ENCODE results near the gene DFFB.

DFFB gene

DNA sequence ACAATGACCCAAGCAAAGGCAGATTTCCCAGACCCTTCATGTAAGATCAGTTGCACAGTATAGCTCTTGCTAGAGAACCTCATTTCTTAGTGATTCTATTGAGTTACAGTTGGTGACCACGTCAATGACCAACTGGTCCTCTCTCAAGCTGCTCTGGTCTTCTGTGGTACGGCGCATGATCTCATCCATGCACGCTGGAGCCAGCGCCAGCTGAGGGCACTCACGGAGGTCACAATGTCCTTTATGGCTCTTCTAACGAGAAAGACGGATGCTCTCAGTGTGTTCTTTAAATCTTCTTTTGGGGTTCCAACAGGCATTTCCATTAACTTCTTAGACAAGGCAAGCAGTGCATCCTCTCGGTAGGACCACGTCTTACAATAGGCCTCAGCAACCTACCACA, 22.6 kb upstream of the DFFB start:
- H3K27ac ChIP-seq, result no peak overlapping the region
- TF ChIP-seq, protein P1, sequence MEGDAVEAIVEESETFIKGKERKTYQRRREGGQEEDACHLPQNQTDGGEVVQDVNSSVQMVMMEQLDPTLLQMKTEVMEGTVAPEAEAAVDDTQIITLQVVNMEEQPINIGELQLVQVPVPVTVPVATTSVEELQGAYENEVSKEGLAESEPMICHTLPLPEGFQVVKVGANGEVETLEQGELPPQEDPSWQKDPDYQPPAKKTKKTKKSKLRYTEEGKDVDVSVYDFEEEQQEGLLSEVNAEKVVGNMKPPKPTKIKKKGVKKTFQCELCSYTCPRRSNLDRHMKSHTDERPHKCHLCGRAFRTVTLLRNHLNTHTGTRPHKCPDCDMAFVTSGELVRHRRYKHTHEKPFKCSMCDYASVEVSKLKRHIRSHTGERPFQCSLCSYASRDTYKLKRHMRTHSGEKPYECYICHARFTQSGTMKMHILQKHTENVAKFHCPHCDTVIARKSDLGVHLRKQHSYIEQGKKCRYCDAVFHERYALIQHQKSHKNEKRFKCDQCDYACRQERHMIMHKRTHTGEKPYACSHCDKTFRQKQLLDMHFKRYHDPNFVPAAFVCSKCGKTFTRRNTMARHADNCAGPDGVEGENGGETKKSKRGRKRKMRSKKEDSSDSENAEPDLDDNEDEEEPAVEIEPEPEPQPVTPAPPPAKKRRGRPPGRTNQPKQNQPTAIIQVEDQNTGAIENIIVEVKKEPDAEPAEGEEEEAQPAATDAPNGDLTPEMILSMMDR (conservative IDR thresholded peaks at IDR 0.05), result no peak

DNA sequence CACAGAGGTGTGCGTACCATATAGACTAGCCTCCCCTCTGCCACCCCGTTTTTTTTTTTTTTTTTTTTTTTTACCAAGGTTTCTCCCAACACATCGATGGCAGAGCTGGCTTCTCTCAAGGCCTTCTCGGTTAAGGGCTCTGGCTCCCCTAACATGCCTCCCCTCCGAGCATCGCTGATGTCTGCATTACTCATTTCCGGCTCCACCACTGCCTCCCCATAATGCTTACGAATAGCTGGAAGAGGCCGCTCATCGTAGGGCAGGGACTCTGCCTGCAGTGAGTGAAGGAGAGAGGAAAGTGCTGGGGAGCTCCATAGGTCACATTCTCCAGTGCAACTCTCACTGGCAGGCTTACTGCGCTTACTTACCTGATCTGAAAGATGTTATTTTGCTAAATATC, 20.9 kb upstream of the DFFB start:
- no peak overlapping the region for H3K27ac ChIP-seq
- TF ChIP-seq, protein P1 (conservative IDR thresholded peaks at IDR 0.05), result no peak

DNA sequence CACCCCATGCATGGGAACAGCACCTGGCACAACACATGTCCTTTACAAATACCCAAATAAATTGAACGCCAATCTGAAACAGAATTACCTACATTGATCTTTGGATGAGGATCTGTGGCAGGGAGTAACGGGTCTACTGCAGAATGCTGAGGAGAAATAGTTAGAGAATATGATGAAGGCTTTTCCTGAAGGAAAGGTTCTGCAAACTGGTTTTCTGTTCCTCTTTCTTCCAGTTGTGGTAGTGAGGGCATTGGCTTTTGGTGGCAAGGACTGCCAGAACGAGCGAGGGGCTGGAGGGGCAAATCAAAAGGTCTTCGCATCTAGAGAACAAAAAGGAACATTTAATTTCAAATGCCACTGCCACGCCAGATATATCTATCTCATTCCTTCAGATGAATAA, 20.1 kb upstream of the DFFB start:
- no peak overlapping the region for H3K27ac ChIP-seq
- TF ChIP-seq, protein P1 (conservative IDR thresholded peaks at IDR 0.05), result no peak

DNA sequence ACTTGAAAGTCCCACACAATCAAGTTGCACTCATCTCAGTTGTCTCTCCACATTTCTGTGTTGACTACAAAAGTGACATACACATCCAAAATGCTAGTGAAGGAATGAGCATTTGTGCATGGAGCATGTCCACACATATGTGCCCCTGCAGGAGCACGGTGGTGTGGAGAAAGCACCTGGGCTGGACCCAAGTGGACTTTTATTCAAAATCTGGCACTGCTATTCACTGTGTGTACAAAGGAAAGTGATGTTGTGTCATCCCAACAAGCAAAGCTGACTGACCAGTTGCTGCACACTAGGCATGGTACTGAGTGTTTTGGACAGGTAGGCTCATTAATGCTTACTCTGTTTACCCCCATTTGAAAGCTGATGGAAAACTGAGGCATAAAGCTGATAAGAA, 19.6 kb upstream of the DFFB start:
- no peak overlapping the region for H3K27ac ChIP-seq
- TF ChIP-seq, protein P1 (conservative IDR thresholded peaks at IDR 0.05), result no peak

DNA sequence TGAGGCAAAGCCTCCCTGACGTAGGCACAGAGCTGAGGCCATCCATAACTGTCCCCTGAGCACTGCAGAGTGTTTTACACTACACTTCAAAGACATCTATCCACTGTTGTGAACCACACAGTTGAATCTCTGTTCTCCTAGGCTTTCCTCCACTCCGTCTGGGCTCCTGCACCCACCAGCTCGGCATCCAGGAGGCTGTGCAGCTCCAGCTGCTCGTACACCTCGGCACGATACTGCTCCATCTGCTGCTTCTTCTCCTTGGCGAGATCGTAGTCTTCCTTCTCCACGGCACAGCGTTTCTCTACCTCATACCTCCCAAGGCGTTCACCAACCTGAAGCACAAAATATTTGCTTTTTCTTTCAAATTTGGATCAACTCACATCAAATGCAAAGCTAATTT, 18.5 kb upstream of the DFFB start:
- TF ChIP-seq, protein P1 (conservative IDR thresholded peaks at IDR 0.05), result no peak
- H3K27ac ChIP-seq, result no peak overlapping the region

DNA sequence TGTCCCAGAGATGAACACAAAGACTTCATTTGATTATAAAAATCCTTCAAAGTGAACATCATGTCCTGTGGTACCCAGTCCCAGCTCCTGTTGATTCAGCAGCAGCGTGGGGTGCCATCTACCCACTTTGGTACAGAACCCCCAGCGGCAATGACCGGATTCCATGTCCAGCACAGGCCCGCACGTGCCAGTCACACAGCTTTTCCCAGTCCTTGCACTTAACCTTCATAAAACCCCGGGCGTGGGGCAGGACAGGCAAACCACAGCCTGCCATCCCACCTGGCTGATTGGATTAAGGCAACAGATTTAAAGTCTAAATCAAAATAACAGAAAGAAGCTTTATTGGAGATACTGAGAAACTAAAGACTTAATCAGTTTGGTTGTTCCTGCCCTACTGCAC, 15.8 kb upstream of the DFFB start:
- no peak overlapping the region for H3K27ac ChIP-seq
- TF ChIP-seq, protein P1 (conservative IDR thresholded peaks at IDR 0.05), result no peak

DNA sequence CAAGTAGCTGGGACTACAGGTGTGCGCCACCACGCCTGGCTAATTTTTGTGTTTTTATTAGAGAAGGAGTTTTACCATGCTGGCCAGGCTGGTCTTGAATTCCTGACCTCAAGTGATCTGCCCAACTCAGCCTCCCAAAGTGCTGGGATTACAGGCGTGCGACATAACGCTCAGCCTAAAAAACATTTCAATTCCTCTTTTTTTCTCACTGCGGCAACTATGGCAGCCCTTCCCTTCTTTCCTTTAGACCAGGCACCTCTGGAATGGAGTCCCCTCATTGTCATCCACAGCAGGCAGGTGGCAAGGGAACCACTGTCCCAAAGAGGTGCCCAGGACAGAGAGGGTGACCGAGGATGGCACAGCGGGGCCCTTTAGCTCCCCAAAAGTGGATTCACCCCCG, 14.4 kb upstream of the DFFB start:
- no peak overlapping the region for H3K27ac ChIP-seq
- TF ChIP-seq, protein P1 (conservative IDR thresholded peaks at IDR 0.05), result no peak

DNA sequence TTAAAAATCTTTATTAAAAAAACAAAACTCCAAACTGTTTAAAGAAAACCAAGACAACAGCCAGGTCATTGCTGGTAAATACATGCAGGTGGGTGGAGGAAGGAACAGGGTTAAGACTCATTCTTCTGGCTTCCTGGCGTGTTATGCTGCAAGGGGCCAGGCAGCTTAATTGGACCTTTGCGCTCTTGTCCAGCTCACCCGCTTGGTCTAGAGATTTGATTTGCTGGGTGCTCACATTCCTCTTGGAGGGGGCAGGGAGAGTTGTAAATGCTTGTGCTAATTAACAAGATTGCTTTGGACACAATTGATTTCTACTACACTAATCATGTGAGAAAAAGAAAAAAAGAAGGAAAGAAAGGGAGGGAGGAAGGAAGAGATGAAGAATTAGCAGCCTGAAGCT, 10.7 kb upstream of the DFFB start:
- TF ChIP-seq, protein P1 (conservative IDR thresholded peaks at IDR 0.05), result no peak
- no peak overlapping the region for H3K27ac ChIP-seq

All from VCaP (cell line).